OCI-LY7 (cell line): ENCODE measurements around the gene PARM1. TPM values are rescaled to one million over a fixed set of nuclear protein-coding genes. Genes with fewer than 3 reads are reported as not detected.

ENCODE experiments used
- BruUV-seq: library from RNA; stranded (reverse); fragments of 400-500 nt; replicated peaks from 2 replicates; lab custom pipeline; 2021; lab: Mats Ljungman, UMichigan
- CTCF ChIA-PET: fragments of 300-600 bp; sonication (Branson Sonifier 250); formaldehyde crosslinking; loops from one replicate; lab custom pipeline; 2022; ENCODE audit warnings: antibody characterized with exemption; ENCODE audit not compliant: unreplicated experiment; lab: Charles Lee
- POLR2A ChIA-PET: fragments of 300-600 bp; sonication (Branson Sonifier 250); formaldehyde crosslinking; loops from one replicate; lab custom pipeline; 2022; ENCODE audit warnings: antibody characterized with exemption; lab: Charles Lee
- DNase-seq: peaks from one replicate; pipeline ENCODE4 v3.0.0-alpha.2; 2015; ENCODE audit warnings: low spot score
- H2AFZ ChIP-seq: fragments of 200-600 bp; sonication (generic), shearing (Covaris generic); 2 replicates; pipeline ENCODE4 v1.6.1; 2014; ENCODE audit warnings: mild to moderate bottlenecking, antibody characterized with exemption, low read length, moderate library complexity
- H3K27ac ChIP-seq: fragments of 200-600 bp; sonication (generic); 2 replicates; pipeline ENCODE4 v1.5.1; 2014; ENCODE audit warnings: mixed run types, low read depth, mild to moderate bottlenecking, moderate library complexity, low read length, inconsistent platforms; ENCODE audit not compliant: poor library complexity, severe bottlenecking
- H3K36me3 ChIP-seq: fragments of 200-600 bp; sonication (generic); 2 replicates; pipeline ENCODE4 v1.6.1; 2014; ENCODE audit warnings: mild to moderate bottlenecking, antibody characterized with exemption, low read length, moderate library complexity, mixed read lengths; ENCODE audit not compliant: insufficient read depth
- H3K4me1 ChIP-seq: fragments of 200-600 bp; sonication (generic); 2 replicates; pipeline ENCODE4 v1.5.1; 2014; ENCODE audit warnings: mild to moderate bottlenecking, low read length; ENCODE audit not compliant: insufficient read depth, poor library complexity, severe bottlenecking
- H3K4me2 ChIP-seq: fragments of 200-600 bp; sonication (generic); 2 replicates; pipeline ENCODE4 v1.6.1; 2014; ENCODE audit warnings: mild to moderate bottlenecking, low read length
- H3K4me3 ChIP-seq: fragments of 200-600 bp; sonication (generic); 2 replicates; pipeline ENCODE4 v1.5.1; 2014; ENCODE audit warnings: mild to moderate bottlenecking, low read depth, low read length; ENCODE audit not compliant: poor library complexity, severe bottlenecking
- H3K79me2 ChIP-seq: fragments of 200-600 bp; sonication (generic); 2 replicates; pipeline ENCODE4 v1.6.1; 2016; ENCODE audit warnings: low read depth, mild to moderate bottlenecking, low read length, moderate library complexity, mixed read lengths; ENCODE audit not compliant: insufficient read depth
- H3K9me2 ChIP-seq: fragments of 200-600 bp; sonication (generic); 2 replicates; pipeline ENCODE4 v1.6.1; 2016; ENCODE audit warnings: mild to moderate bottlenecking, low read length, mixed read lengths; ENCODE audit not compliant: insufficient read depth
- H3K9me3 ChIP-seq: fragments of 200-600 bp; sonication (generic); 2 replicates; pipeline ENCODE4 v1.6.1; 2014; ENCODE audit warnings: mild to moderate bottlenecking, mixed run types, low read length, mixed read lengths
- H4K20me1 ChIP-seq: fragments of 200-600 bp; sonication (generic); 2 replicates; pipeline ENCODE4 v1.6.1; 2014; ENCODE audit warnings: mild to moderate bottlenecking, antibody characterized with exemption, low read length, moderate library complexity, mixed read lengths; ENCODE audit not compliant: insufficient read depth
- CTCF ChIP-seq: fragments of 200-600 bp; sonication (generic); conservative IDR thresholded peaks from 2 replicates; pipeline ENCODE4 v1.5.1; 2014; ENCODE audit warnings: mild to moderate bottlenecking, antibody characterized with exemption, low read length, moderate library complexity, mixed read lengths
- EZH2phosphoT487 ChIP-seq: fragments of 200-600 bp; sonication (generic); IDR thresholded peaks from 2 replicates; pipeline ENCODE4 v1.6.1; 2018; ENCODE audit warnings: low read depth, borderline replicate concordance, mild to moderate bottlenecking, mixed run types, antibody characterized with exemption, low read length, moderate library complexity, mixed read lengths
- intact Hi-C: fragments of 100-400 bp; cut with micrococcal nuclease; formaldehyde crosslinking; loops from one replicate; pipeline ENCODE4 v1.10.0; 2022; ENCODE audit not compliant: unreplicated experiment
- total RNA-seq, 2 experiments: library from RNA; depleted of rRNA in 1 of 2; stranded (reverse); fragments of >200 nt in 1 of 2; shearing (Covaris generic) in 1 of 2; gene quantifications; 2 replicates each; pipeline ENCODE4 v1.2.3, GENCODE V29; 2014 to 2022

The PARM1 gene
- total RNA-seq, 2 experiments from 2014 or later: not detected

GRCh38 chr4:74968456-74969164 is 35.7 kb downstream of the PARM1 start:
- CTCF ChIA-PET: no interaction called here
- no peaks in the 10 kb centered on the region for H3K79me2 ChIP-seq

DNA sequence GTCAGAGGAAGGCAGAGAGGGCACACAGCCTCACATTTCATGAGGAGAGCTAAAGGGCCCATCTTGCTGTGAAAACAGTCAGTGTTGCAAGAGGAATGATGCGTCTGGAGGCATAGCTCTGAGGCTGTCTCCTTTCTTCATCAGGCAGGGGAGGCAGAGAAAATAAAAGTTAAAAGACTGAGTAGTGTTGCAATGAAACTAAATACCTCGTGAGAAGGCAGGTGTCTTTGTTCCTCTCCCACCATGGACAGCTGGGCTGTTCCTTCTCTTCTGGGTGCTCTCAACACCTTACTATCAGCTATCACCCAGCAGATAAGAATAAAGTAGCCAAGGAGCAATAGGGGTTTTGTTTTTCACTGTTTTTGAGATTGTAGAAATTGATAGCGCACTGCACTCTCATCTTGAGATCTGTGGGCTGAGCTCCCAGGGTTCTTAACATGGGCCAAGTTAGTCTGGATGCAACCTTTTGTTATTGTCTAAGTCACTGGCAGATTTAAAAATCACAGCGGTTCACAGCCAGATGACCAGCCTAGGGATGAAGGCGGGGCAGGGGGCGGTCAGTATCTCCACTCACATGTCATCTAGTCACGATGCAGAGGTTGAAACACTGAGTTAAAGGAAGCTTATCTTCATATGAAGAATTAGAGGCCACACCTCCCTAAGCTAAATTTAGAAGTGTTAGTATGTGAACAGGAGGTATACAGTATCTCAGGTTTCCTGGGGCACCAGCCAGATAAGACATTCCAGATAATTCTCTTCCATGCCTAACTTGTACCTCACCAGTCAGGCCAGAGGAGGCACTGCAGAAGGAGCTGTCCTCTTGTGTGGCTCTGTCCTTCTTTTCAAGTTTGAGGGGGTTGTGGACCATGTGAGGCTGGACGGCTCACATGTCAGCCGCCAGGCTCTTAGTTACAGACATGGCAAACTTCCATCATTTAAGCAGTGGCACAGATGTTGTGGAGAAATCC is 36.9 kb downstream of the PARM1 start:
- H3K4me2 ChIP-seq: no peak overlapping the region
- H3K9me3 ChIP-seq: no peaks in the 10 kb centered on the region
- H3K79me2 ChIP-seq: no peaks in the 10 kb centered on the region
- POLR2A ChIA-PET: no interaction called here
- H3K4me3 ChIP-seq: no peak overlapping the region
- H3K36me3 ChIP-seq: no peaks in the 10 kb centered on the region
- no peak overlapping the region for H2AFZ ChIP-seq
- no peak overlapping the region for H3K27ac ChIP-seq
- CTCF ChIA-PET: interaction anchor here (1.4 kb wide), 1 partner anchor 9 kb away, joined by 4 read pairs; no protein-coding TSS in a partner anchor
- no peaks in the 10 kb centered on the region for H4K20me1 ChIP-seq
- no peak for DNase-seq
- no peaks in the 10 kb centered on the region for H3K9me2 ChIP-seq
- TF ChIP-seq EZH2phosphoT487 (no peak), CTCF (0 out of 2 replicates have a peak, but pooled peaks have one; percentile 9)
- intact Hi-C loops: no loop called here
- no TSS peak for BruUV-seq
- H3K4me1 ChIP-seq: no peaks in the 10 kb centered on the region

More at GRCh38 chr4:74968456-74969164, 35.7 kb downstream of the PARM1 start:
- H3K36me3 ChIP-seq: no peaks in the 10 kb centered on the region
- TF ChIP-seq EZH2phosphoT487: no peak
- no peak for TF ChIP-seq CTCF
- no peak overlapping the region for H2AFZ ChIP-seq
- H3K9me2 ChIP-seq: no peaks in the 10 kb centered on the region
- H3K4me2 ChIP-seq: no peak overlapping the region
- no peaks in the 10 kb centered on the region for H4K20me1 ChIP-seq
- POLR2A ChIA-PET: interaction anchor here (0.6 kb wide), 1 partner anchor 559 kb away, joined by 3 read pairs; no protein-coding TSS in a partner anchor
- no peaks in the 10 kb centered on the region for H3K4me1 ChIP-seq
- no peak for DNase-seq
- H3K9me3 ChIP-seq: no peaks in the 10 kb centered on the region
- H3K4me3 ChIP-seq: no peak overlapping the region
- BruUV-seq: no TSS peak
- H3K27ac ChIP-seq: no peak overlapping the region
- intact Hi-C loops: no loop called here
